GM19372 (cell line): ENCODE measurements around the gene WNT4.
"Not testable (repeated sequence)": the region's sequence is repeated elsewhere in the genome, so short reads cannot be mapped to it uniquely, and the experiment has no call there.

ENCODE experiments used
- ATAC-seq: cut with Tn5 transposase; IDR thresholded peaks from one replicate; pipeline ENCODE4 v1.9.1; 2021; ENCODE audit warnings: mild to moderate bottlenecking, low read depth, moderate library complexity; ENCODE audit not compliant: unreplicated experiment

WNT4 gene

DNA sequence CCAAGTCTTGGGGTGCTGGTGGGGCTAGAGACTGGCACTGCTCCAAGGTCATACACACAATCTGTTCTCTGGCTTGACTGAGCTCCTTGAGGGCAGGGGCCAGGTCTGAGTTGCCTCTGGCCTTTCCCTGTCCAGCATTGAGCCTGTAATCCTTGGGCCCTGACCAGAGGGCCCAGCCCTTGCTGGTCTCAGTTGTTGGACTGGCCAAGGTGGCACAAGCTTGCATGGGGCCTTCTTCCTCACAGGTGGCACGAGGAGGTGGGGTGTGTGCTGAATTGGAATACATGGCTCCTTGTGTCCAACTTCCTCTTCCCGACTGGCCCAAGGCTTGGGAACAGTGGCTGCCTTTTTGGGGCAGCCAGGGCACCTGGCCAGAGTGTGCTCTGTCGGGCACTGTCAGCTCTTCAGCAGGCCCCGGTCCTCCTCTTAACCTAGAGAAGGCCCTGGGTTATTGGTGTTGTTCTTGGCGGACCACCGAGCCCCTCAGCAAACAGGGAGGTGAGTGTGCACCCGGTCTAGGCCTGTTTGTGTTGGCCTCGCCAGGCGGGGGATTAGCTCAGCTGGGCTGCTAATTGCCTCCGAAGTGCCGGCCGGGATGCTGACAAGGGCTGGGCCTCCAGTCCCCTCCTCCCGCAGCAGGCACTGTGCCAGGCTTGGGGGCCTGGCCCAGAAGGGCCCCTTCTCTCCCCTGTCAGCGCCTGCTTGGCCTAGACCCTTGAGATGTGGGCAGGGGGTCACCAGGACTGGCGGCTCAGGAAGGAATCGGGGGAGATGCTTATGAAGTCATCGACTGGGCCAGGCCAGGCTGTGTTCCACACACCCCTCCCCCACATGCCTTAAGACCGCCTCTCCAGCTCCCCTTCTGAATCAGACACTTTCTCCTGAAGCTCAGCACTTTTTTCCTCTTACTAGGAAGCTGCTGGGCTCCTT lies 28.5 kb downstream of the WNT4 start:
- ATAC-seq = no peak

- ATAC-seq = no peak
Observed at GRCh38 chr1:22112554-22112953, 30.3 kb downstream of the WNT4 start.

DNA sequence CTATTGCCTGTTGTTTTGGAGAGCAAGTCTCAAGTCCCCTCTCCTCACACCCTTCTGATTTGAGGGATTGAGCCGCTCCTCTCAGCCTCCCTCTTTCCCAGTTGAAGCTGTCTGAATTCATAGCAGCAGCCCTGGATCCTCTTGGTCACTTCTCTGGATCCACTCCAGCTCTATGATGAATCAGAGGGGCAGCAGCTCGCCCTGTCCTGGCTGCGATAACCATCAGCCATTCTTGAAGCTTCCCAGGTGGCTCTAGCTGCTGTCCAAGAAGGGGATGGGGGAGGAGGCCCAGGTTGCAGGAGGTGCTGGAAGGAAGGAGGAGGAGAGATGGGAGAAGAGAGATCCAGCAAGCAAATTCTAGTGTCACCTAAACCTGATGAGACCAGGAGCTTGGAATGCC lies 31.3 kb downstream of the WNT4 start:
- no peak for ATAC-seq

DNA sequence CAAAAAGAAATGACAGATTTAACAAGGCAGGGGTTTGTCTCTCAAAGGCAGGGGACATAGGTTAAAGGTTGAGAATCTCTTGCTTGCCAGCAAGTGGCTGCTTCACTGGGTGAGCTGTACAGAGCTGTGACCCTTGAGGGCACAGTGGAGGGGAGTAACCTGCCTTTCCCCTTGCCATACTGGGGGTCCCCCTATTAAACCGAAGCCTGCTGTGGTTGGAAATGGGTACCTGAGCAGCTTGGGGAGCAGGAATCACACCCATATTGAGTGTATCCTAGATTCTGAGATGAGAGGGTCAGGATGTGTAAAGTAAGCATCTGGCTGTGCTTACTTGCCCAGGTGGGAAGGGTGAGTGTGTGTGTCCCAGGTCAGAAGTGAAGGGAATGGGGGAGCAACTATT lies 31.8 kb downstream of the WNT4 start:
- ATAC-seq = no peak

- no peak for ATAC-seq
Observed at GRCh38 chr1:22110016-22110415, 32.9 kb downstream of the WNT4 start.

- no peak for ATAC-seq
Observed at GRCh38 chr1:22108339-22109105, 34.4 kb downstream of the WNT4 start.

GRCh38 chr1:22107126-22107525 lies 35.8 kb downstream of the WNT4 start:
- ATAC-seq = no peak

DNA sequence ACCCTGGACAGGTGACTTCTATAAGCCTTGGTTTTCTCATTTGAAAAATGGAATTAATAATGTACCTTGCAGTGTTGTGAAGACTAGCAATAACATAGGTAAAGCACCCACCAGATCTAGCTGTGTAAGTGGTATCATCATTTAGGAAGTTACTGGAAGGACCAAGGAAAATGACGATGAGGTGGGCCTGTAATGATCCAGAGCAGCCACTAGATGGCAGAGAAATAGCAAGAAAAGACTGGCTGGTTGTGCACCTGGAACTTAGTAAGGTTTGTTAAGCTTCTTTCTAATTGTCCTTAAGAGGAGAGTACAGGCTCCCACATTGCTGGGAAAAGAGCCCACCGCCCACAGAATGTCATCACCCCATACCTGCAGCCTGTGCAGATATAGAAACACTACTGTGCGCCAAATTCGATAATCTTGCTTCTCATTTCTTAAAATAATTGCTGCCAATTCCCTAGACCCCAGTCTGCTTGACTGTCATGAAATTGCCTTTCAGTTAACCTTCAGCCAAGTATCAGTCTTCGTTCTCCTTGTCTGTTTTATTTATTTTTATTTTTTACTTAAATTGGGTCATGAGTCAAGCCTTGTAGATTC lies 37.2 kb downstream of the WNT4 start:
- ATAC-seq = no peak

GRCh38 chr1:22104865-22105437 lies 37.9 kb downstream of the WNT4 start:
- no peak for ATAC-seq

GRCh38 chr1:22104094-22104493 lies 38.8 kb downstream of the WNT4 start:
- ATAC-seq = no peak

- no peak for ATAC-seq
Observed at GRCh38 chr1:22102746-22103145, 40.2 kb downstream of the WNT4 start.

GRCh38 chr1:22101995-22102394 lies 40.9 kb downstream of the WNT4 start:
- ATAC-seq = no peak

DNA sequence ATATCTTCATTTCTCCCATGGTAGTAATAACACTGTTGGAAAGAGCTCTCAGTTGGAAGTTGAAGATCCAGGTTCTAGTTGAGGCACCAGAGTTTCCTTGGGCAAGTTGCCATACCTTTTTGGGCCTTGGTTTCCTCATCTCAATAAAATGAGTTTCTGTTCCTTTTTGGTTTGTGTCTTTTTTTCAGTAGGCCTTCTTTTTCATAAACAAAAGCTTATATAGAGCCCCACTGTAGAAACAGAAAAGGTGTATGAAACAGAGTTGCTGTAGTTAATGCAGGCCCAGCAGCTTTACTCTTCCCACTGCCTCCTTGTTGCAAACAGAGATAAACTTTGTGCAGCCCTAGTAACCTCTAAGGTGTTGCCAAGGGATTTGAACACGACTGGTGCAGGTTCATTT lies 41.7 kb downstream of the WNT4 start:
- ATAC-seq = no peak

- ATAC-seq = no peak
Observed at GRCh38 chr1:22100168-22100567, 42.7 kb downstream of the WNT4 start.

GRCh38 chr1:22098752-22099151 lies 44.1 kb downstream of the WNT4 start:
- no peak for ATAC-seq

GRCh38 chr1:22096463-22096862 lies 46.4 kb downstream of the WNT4 start:
- no peak for ATAC-seq

DNA sequence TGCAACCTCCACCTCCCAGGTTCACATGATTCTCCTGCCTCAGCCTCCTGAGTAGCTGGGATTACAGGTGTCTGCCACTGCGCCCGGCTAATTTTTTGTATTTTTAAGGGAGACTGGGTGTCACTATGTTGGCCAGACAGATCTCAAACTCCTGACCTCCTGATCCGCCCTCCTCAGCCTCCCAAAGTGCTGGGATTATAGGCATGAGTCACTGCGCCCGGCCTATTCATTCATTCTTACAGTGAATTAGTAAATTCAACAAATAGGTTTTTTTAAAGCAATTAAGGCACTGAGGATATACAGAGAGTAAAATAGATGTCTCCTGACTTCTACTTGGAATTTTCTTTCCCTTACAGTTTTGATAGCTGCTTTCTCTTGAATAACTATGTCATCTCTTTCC lies 46.9 kb downstream of the WNT4 start:
- ATAC-seq = no peak

DNA sequence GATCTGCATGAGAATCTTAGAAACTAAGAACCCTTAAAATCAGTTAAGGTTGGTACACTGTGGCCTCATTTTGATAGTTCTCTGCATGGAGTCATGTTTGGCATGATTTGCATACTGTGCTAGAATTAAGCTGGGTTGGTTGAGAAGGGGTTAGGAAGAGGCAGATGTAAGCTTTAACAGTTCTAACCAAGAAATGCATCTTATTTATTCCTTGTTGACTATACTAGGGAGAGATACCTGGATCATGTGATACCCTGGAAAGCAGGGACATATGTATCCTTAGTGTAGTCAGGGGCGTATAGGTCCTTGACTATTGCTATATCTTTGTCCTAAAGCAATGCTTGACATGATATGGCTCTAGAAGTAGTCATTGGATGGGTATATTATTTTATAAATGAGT lies 49.4 kb downstream of the WNT4 start:
- ATAC-seq = no peak

- not testable (repeated sequence) for ATAC-seq
Observed at GRCh38 chr1:22092026-22092768, 50.7 kb downstream of the WNT4 start.

GRCh38 chr1:22090867-22091266 lies 52.0 kb downstream of the WNT4 start:
- ATAC-seq = no peak
